ENCODE results near the gene ATRN. TPM values are rescaled to one million over a fixed set of nuclear protein-coding genes. Genes with fewer than 3 reads are reported as not detected.
A peak's percentile ranks its signal among the peaks of the same experiment; 100 is the strongest.

The ATRN gene
- total and polyA plus RNA-seq, 2 donors (not counting 3 experiments of a cell fraction or from before 2014, with no cell fraction given) = 32.3 to 33.1 TPM

DNA sequence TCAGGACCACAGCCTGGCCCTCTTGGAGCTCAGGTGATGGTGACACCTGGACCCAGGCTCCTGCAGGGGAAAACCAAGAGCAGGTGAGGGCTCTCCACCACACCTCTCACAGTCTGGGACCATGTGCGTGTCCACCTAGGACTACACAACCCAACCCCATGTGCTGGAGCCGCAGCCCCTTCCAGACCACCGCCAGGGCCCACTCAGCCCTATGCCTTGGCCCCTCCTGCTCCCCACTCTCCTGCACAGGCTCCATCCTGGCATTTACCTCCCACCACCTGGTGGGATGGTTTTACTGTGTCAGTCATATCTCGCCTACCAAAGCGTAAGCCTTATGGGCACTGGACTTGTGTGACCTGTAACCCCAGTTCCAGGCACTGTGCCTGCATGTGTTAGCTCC lies 224.0 kb downstream of the ATRN start:
- H4K20me1 ChIP-seq (replicated peaks; ENCODE audit: control insufficient read depth, extremely low read depth, insufficient read depth, low read length) = no peaks in the 10 kb centered on the region
- no TSS peak for BruUV-seq (replicated peaks)
- FAIRE-seq (no peak), DNase-seq (ENCODE audit: low read depth, low spot score) (no peak)
- dilution Hi-C loops (cut with MboI; ENCODE audit: extremely low pct_ligation_motif_present, low sequenced_read_pairs) (no loop called here), intact Hi-C loops (cut with micrococcal nuclease) (no loop called here)
- no peak overlapping the region for H3K4me2 ChIP-seq (ENCODE audit: insufficient read depth, low read length)
- no peak overlapping the region for H3K9ac ChIP-seq (replicated peaks; ENCODE audit: extremely low read depth, insufficient read depth, low read length)
- no peaks in the 10 kb centered on the region for H3K79me2 ChIP-seq (ENCODE audit: control insufficient read depth, insufficient read depth, low read length)
- no peaks in the 10 kb centered on the region for H3K36me3 ChIP-seq (ENCODE audit: control insufficient read depth in 2 of 2, extremely low read depth in 1 of 2, insufficient read depth in 2 of 2, low read length in 2 of 2)
- no peak for TF ChIP-seq POLR2A (IDR thresholded peaks at IDR 0.05; ENCODE audit: low read depth, low read length)
- TF ChIP-seq, protein P1, sequence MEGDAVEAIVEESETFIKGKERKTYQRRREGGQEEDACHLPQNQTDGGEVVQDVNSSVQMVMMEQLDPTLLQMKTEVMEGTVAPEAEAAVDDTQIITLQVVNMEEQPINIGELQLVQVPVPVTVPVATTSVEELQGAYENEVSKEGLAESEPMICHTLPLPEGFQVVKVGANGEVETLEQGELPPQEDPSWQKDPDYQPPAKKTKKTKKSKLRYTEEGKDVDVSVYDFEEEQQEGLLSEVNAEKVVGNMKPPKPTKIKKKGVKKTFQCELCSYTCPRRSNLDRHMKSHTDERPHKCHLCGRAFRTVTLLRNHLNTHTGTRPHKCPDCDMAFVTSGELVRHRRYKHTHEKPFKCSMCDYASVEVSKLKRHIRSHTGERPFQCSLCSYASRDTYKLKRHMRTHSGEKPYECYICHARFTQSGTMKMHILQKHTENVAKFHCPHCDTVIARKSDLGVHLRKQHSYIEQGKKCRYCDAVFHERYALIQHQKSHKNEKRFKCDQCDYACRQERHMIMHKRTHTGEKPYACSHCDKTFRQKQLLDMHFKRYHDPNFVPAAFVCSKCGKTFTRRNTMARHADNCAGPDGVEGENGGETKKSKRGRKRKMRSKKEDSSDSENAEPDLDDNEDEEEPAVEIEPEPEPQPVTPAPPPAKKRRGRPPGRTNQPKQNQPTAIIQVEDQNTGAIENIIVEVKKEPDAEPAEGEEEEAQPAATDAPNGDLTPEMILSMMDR (IDR thresholded peaks at IDR 0.05; ENCODE audit: extremely low read depth in 1 of 2, insufficient read depth in 1 of 2, low read depth in 1 of 2, low read length in 2 of 2) = no peak
- TF ChIP-seq, protein P2, sequence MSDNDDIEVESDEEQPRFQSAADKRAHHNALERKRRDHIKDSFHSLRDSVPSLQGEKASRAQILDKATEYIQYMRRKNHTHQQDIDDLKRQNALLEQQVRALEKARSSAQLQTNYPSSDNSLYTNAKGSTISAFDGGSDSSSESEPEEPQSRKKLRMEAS (IDR thresholded peaks at IDR 0.05; ENCODE audit: insufficient read depth, insufficient read length) = no peak
- no peaks in the 10 kb centered on the region for H3K4me1 ChIP-seq (ENCODE audit: control insufficient read depth, extremely low read depth, insufficient read depth, low read length)
- ChIA-PET CTCF (interaction anchor here (0.8 to 12.6 kb wide), 5 partner anchors 8 to 22 kb away, joined by 3 to 112 read pairs (median 23); no protein-coding TSS in a partner anchor), POLR2A (no interaction called here)
- no peak overlapping the region for H3K4me3 ChIP-seq (replicated peaks in 1 of 3; ENCODE audit: insufficient read depth in 1 of 3, low read depth in 1 of 3, low read length in 3 of 3)
- no peak overlapping the region for H2AFZ ChIP-seq (ENCODE audit: low read depth, low read length)
- no peaks in the 10 kb centered on the region for H3K9me1 ChIP-seq (replicated peaks; ENCODE audit: control insufficient read depth, extremely low read depth, insufficient read depth, low read length)
- no peaks in the 10 kb centered on the region for H3K27me3 ChIP-seq (ENCODE audit: control insufficient read depth in 2 of 2, insufficient read depth in 2 of 2, low read length in 2 of 2)
- no peaks in the 10 kb centered on the region for H3K9me3 ChIP-seq (replicated peaks; ENCODE audit: control insufficient read depth, insufficient read depth, low read length)
- no peak overlapping the region for H3K27ac ChIP-seq (ENCODE audit: insufficient read depth, low read depth, low read length)

DNA sequence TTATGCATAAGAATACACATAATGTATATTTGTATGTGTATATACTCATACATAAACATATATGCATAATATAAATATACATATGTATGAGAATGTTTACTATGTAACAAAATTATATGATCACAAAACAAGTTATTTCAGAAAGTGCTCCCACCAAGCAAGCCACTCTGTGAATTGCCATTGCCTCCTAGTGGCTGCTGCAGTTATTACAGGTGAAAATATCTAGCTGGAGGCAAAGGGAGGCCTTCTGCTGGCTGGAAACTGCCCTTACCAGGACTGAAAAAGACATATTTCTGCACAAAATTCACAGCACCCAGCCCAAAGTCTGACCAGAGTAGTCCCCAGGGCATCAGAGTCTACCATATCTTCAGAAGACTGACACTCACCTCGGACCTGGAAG lies 225.4 kb downstream of the ATRN start:
- Histone ChIP-seq H3K27me3 (ENCODE audit: control insufficient read depth in 2 of 2, insufficient read depth in 2 of 2, low read length in 2 of 2) (no peaks in the 10 kb centered on the region), H4K20me1 (replicated peaks; ENCODE audit: control insufficient read depth, extremely low read depth, insufficient read depth, low read length) (no peaks in the 10 kb centered on the region), H3K36me3 (ENCODE audit: control insufficient read depth in 2 of 2, extremely low read depth in 1 of 2, insufficient read depth in 2 of 2, low read length in 2 of 2) (no peaks in the 10 kb centered on the region), H3K4me3 (replicated peaks in 1 of 3; ENCODE audit: insufficient read depth in 1 of 3, low read depth in 1 of 3, low read length in 3 of 3) (no peak overlapping the region), H3K4me2 (ENCODE audit: insufficient read depth, low read length) (no peak overlapping the region), H3K9ac (replicated peaks; ENCODE audit: extremely low read depth, insufficient read depth, low read length) (no peak overlapping the region), H3K27ac (ENCODE audit: insufficient read depth, low read depth, low read length) (no peak overlapping the region), H3K9me3 (replicated peaks; ENCODE audit: control insufficient read depth, insufficient read depth, low read length) (no peaks in the 10 kb centered on the region), H3K9me1 (replicated peaks; ENCODE audit: control insufficient read depth, extremely low read depth, insufficient read depth, low read length) (no peaks in the 10 kb centered on the region), H2AFZ (ENCODE audit: low read depth, low read length) (no peak overlapping the region), H3K79me2 (ENCODE audit: control insufficient read depth, insufficient read depth, low read length) (no peaks in the 10 kb centered on the region), H3K4me1 (ENCODE audit: control insufficient read depth, extremely low read depth, insufficient read depth, low read length) (no peaks in the 10 kb centered on the region)
- ChIA-PET CTCF (interaction anchor here (0.7 to 12.6 kb wide), 9 partner anchors 9 to 133 kb away, joined by 3 to 112 read pairs (median 6); partner anchors contain the start of genes ADAM33 and ADISSP), POLR2A (no interaction called here)
- no TSS peak for BruUV-seq (replicated peaks)
- no peak for DNase-seq (ENCODE audit: low read depth, low spot score)
- intact Hi-C loops (cut with micrococcal nuclease) = no loop called here
- dilution Hi-C loops (cut with MboI; ENCODE audit: extremely low pct_ligation_motif_present, low sequenced_read_pairs) = no loop called here
- TF ChIP-seq POLR2AphosphoS5 (IDR thresholded peaks at IDR 0.05; ENCODE audit: insufficient read depth, low read depth, low read length) = no peak
- no peak for TF ChIP-seq JUN (IDR thresholded peaks at IDR 0.05; ENCODE audit: borderline replicate concordance, insufficient read depth, insufficient read length, low read depth)
- TF ChIP-seq, protein P1 (IDR thresholded peaks at IDR 0.05; ENCODE audit: extremely low read depth in 1 of 2, insufficient read depth in 1 of 2, low read depth in 1 of 2, low read length in 2 of 2) = peak in 1 of 2 donors; percentile 34
- TF ChIP-seq EZH2 (IDR thresholded peaks at IDR 0.05; ENCODE audit: borderline replicate concordance, low read depth, low read length, severe bottlenecking) = no peak
- FAIRE-seq = no peak
